ENCODE results near the gene ANLN.
"Not testable (repeated sequence)": the region's sequence is repeated elsewhere in the genome, so short reads cannot be mapped to it uniquely, and the experiment has no call there.

The ANLN gene

DNA sequence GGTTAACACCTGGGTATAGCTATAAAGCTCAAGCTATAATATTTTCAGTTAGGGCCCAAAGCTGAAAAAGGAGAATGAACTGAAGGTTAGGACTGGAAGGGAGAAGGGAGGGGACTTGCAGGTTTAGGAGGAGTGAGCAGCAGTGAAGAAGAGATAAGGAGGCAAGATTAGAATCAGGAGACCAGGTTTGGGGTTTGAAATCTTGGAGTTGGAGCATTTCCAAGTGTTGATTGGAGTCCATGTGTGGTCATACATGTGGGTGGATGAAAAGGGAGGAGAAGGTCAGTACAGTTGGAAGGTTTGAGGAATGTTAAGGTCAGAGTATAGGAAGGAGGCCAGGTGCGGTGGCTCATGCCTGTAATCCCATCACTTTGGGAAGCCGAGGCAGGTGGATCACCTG is 8.6 kb upstream of the ANLN start:
- no peak for DNase-seq (ENCODE audit: low spot score)

DNA sequence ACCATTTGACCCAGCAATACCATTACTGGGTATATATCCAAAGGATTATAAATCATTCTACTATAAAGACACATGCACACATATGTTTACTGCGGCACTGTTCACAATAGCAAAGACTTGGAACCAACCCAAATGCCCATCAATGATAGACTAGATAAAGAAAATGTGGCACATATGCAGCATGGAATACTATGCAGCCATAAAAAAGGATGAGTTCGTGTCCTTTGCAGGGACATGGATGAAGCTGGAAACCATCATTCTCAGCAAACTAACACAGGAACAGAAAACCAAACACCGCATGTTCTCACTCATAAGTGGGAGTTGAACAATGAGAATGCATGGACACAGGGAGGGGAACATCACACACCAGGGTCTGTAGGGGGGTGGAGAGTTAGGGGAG is 6.4 kb upstream of the ANLN start:
- not testable (repeated sequence) for DNase-seq (ENCODE audit: low spot score)

DNA sequence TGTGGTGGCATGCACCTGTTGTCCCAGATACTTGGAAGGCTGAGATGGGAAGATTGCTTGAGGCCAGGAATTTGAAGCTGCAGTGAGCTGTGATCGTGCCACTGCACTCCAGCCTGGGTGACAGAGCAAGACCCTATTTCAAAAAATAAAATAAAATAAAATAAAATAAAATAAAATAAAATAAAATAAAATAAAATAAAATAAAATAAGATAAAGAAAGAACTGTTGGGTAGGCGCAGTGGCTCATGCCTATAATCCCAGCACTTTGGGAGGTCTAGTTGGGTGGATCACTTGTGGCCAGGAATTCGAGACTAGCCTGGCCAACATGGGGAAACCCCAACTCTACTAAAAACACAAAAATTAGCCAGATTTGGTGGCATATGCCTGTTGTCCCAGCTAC is 4.0 kb upstream of the ANLN start:
- DNase-seq (ENCODE audit: low spot score) = not testable (repeated sequence)

DNA sequence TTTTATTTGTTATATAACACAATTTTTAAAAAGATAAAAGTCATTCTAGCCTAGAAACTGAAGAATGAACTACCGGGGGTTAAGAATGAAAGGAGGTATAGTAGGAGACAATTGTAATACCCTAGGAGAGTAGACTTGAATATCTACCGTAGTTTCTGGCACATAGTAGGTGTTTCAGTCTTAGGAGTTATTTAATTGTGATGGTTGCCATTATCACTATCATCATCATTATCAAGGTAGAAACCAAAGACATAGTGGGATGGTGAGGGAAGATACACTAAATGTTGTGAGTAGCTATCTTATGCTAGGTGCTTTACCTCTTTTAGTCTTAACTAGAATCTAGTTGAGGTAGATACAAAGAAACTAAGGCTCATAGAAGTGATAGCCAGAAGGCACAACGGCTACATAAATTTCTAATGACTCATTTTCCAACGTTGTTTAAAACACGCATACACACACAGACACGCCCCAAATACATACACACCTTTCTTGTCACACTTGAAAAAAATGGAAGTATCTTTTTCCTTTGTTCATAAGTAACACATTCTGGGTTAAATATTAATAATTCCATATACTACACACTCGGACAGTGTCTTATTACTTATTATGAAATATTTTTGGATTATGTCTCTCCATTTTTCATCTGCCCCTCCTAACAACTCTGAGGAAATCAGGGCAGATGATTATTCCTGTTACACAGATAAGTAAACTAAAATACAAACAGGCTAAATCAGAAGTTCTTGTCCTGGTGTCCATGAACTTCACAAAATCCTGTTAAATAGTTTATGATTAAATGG is 2.0 kb upstream of the ANLN start:
- DNase-seq (ENCODE audit: low spot score) = no peak

DNA sequence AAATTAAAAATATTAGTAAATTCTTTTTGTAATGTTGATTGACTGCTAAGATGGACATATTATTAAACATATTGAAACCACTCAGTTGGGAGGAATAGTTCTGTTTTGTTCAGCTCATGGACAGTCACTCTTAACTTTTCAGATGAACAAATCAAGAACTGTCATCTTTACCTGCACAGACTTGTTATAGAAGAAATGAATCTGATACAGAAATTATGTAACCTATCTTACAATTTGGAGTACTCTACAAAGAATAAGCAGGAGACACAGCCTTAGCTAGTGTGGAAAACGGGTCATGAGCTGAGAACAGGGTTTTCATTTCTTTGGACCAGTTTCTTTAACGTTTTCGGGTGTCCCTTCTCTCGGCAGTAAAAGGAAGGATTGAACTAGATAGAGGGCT is 1.2 kb upstream of the ANLN start:
- DNase-seq (ENCODE audit: low spot score) = no peak

DNA sequence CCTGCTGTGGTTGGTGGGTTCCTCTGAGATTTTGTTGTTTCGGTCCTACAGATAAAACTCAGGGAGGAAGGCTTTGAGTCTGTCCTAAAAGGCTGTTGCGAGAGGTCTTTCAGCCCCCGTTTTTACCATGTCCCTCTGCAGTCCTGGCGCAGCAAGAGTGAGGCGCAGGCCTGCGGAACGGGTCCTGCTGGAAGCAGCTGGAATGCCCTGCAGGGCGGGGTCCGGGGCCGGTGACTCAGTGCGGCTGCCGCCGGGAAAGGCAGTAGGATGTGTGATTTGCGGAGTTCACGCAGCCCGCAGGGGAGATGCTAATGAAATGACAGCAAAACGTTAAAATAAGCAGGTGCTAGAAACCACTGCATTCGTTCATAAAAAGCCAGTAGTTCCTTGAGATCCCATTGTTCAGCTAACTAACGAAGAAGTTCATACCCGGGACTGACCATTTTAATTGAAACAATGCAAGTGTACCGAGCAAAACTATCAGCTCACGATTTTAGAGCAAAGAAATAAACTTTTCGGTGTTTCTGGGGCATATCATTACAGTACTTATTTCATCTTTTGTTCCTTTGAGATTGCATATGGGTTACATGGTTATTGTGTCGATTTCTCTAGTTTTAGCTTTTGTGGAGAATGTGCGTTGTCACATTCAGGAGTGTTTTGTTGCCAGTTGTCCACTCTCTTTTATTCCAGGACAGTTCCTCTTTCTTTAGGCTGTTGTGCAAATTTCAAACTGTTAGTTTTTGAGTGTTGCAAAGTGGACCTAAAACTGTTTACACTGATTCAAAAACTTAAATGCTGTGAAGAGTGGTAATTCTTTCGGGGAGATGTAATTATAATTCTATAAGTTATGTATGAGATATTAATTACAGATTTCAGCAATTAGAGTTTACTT is 783 bp downstream of the ANLN start:
- DNase-seq (ENCODE audit: low spot score) = peak; percentile 91

DNA sequence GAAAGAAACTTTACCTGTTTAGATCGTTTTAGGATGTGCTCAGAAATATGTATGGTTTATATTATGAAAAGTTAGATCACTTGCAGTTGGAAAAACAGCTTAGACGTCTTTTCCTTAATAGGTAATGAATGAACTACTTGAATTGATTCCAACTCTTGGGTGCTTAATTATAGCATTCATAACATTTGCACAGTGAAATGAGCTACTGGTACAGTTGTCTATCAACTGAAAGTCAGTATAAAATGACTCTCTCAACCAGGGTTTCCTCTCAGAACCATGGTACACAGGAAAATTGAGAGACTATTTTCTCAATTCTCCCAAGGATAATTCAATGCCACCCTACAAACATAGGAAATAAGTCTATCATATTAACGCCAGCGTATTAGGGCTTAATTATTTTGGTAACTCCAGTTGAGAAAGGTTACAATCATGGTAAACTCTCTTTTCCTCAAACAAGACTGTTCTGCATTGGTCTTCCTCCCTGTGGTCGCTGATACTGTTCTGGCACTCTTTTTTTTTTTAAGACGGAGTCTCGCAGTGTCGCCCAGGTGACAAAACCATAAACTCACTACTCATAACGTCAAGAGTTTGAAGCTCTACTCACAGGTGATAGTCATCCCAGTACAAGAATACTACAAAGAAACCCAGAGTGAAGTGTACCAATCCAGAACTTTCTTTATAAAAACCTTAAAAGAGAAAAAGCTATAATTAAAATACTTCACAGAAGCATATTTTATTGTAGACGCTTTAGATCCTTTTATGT is 2.0 kb downstream of the ANLN start:
- no peak for DNase-seq (ENCODE audit: low spot score)

DNA sequence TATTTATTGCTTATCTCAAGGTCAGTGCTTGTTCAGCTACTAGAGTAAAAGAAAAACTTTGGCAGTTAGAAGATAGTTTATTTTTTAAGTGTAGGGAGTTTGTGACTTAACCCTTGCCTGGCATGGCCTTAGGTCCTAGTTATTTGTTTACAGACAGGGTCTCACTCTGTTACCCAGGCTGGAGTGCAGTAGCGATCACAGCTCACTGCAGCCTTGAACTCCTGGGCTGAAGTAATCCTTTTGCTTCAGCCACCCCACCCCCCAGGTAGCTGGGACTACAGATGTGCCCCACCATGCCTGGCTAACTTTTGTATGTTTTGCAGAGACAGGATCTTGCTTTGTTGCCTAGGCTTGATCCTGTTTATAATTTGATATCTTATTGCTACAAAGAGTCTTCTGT is 4.2 kb downstream of the ANLN start:
- DNase-seq (ENCODE audit: low spot score) = no peak

DNA sequence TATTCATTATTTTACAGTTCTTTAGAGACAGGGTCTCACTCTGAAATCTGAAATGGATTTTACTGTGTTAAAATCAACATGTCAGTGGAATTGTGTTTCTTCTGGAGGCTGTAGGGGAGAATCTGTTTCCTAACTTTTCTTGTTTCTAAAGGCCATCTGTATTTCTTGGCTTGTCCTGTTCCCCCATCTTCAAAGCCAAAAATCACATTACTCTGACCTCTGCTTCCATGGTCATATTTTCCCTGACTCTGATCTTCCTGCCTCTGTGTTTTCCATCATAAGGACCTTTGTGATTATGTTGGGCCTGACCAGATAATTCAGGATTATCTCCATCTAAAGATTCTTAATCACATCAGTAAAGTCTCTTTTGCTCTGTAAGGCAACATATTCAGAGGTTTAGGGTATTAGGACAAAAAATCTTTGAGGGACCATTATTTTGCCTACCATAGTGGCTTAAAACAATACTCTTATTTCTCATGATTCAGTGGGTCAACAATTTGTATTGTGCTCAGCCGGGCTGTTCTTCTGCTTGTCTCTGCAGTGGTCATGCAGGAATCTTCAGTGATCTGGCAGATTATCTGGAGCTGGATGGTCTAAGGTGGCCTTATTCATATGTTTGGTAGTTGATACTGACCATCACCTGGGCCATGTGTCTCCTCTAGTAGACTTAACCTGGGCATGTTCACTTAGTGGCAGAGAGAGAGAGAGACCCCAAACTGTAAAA is 5.7 kb downstream of the ANLN start:
- no peak for DNase-seq (ENCODE audit: low spot score)

DNA sequence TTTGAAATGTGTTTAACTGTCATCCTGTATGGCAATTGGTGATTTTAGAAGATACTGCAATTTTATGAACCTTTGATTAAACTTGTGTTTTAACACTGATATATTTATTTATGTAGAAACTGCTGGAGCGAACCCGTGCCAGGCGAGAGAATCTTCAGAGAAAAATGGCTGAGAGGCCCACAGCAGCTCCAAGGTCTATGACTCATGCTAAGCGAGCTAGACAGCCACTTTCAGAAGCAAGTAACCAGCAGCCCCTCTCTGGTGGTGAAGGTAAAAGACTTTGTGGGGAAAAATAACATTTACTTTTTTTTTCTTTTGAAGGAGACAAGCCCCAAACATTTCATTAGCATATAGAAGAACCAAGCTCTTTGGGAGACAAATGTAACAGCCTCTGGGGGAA is 6.5 kb downstream of the ANLN start:
- DNase-seq (ENCODE audit: low spot score) = no peak

DNA sequence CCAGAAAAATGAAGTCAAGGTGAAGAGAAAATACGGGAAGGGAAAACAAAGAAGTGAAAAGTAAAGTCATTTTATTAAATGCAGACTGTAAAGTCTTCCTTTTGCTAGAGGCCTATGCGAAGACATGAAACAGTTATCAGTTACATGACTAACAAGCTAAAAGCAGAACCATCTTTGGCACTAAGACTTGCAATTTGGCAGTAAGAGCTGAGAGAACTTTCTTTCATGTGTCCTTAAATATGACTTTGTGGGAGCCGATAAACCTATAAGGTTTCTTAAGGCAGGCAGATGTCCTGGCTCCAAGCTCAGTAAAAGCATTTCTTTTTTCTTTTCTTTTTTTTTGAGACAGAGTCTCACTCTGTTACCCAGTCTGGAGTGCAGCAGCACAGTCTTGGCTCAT is 10.4 kb downstream of the ANLN start:
- no peak for DNase-seq (ENCODE audit: low spot score)

DNA sequence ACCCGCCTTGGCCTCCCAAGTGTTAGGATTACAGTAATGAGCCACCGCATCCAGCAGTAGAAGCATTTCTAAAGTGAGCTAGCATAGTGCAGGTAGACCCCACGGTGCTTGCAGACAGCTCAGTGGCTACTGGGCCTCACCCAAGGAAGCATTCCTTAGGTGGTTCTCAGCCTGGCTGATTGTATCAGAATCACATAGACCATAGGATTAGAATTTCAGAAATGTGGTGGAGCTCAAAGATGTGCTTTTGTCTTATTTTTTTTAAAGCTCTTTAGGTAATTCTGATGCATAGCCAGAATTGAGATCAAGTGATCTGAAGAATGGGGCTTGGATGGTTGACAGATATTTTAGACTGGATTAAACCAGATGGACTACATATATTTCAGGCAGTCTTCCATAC is 10.9 kb downstream of the ANLN start:
- peak; percentile 21 for DNase-seq (ENCODE audit: low spot score)

DNA sequence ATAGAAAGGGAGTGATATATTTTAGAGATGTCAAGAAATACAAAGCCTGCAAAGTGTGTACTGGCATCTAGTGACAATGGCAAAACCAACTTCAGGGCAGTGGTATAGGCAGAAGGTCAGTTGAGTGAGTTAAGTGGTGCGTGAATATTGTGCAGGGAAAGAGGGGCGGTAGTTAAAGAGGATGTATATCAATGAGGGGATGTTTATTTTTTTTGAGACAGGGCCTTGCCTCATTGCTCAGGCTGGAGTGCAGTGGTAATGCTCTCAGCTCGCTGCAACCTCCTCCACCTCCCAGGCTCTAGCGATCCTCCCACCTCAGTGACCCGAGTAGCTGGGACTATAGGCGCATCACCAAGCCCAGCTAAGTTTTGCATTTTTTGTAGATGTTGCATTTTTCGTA is 13.8 kb downstream of the ANLN start:
- no peak for DNase-seq (ENCODE audit: low spot score)

DNA sequence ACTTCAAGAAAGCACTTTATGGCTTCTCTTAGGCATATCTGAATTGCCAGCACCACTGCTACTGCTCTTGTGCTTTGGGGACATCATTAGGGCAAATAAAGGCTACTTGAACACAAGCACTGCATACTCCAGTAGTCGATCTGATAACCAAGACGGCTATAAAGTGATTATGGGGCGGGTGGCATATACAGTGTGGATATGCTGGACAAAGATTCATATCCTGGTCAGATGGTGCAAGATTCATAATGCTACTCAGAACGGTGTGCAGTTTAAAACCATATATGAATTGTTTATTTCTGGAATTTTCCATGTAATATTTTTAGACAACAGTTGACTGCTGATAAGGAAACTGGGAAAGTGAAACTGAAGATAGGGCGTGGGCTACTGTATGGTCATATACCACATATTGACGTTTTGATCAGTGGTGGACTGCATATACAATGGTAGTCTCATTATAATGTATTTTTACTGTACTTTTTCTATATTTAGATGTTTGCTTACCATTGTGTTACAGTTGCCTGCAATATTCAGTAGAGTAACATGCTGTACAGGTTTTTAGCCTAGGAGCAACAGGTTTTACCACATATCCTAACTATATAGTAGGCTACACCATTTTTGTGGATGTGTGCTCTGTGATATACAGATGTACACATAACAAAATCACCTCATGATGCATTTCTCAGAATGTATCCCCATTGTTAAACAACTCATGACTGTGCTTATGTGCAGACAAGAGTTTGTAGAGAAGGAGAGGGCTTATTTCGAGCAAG is 15.2 kb downstream of the ANLN start:
- DNase-seq (ENCODE audit: low spot score) = no peak

DNA sequence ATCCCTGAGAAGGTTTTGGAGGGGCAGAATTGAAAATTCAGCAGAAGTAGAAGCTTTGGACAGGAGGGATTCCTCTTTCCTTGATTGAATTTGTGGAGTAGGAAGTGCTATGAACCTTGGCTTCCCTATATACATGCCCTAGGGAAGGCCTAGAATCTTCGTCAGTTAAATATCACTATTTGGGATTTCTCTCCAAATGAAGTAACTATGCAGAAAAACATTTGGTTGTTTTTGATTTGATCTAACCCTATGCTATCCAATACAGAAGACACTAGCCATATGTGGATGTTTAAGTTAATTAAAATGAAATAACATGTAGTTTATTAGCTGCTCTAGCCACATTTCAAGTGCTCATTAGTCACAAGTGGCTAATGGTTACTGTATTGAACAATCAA is 15.7 kb downstream of the ANLN start:
- no peak for DNase-seq (ENCODE audit: low spot score)

DNA sequence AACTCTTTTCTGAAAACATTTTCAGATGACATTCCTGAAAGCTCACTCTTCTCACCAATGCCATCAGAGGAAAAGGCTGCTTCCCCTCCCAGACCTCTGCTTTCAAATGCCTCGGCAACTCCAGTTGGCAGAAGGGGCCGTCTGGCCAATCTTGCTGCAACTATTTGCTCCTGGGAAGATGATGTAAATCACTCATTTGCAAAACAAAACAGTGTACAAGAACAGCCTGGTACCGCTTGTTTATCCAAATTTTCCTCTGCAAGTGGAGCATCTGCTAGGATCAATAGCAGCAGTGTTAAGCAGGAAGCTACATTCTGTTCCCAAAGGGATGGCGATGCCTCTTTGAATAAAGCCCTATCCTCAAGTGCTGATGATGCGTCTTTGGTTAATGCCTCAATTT is 16.5 kb downstream of the ANLN start:
- peak; percentile 3 for DNase-seq (ENCODE audit: low spot score)

DNA sequence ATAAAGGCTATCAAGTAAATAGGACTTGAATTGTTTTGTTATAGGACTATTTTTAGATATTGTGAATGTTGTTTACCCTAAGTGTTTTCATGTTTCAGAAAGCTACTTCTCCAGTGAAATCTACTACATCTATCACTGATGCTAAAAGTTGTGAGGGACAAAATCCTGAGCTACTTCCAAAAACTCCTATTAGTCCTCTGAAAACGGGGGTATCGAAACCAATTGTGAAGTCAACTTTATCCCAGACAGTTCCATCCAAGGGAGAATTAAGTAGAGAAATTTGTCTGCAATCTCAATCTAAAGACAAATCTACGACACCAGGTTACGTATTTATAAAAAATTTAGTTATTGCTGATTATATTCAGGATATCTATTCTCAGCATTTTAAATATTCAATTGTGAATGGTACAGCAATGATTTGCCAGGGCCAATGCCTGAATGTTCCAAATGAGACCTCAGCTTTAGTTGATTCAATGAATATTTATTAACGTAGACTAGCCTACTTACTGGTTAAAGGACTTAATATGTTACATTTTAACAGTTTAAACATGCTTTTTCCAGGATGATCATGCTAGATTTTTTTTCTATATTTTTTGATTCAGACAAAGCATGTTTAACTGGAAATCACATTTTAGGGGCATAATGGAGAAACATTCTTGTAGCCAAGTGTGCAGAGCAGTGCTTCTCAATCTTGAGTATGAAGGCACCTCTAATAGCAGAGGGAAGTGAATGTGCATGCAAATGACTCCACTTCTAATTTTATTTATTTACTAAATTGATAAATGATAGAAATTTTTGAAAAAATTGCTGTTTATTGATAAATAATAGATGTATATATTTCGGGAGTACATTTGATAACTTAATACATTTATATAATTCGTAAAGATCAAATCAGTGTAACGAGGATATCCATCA is 18.2 kb downstream of the ANLN start:
- no peak for DNase-seq (ENCODE audit: low spot score)

DNA sequence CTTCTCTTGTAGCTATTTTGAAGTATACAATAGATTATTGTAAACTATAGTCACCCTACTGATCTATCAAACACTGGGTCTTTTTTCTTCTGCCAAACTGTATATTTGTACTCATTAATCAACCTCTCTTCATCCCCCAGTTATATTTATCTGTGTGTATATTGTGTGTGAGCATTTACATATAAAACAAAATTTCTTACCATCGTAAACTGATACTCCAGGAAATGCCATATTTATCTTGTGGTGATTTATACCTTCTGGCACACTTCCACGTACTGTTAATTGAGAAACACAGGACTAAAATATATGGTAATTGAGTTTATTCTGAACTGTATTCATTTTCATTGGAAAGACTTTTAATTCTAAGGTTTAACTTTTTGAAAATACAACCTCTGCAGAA is 18.9 kb downstream of the ANLN start:
- no peak for DNase-seq (ENCODE audit: low spot score)

DNA sequence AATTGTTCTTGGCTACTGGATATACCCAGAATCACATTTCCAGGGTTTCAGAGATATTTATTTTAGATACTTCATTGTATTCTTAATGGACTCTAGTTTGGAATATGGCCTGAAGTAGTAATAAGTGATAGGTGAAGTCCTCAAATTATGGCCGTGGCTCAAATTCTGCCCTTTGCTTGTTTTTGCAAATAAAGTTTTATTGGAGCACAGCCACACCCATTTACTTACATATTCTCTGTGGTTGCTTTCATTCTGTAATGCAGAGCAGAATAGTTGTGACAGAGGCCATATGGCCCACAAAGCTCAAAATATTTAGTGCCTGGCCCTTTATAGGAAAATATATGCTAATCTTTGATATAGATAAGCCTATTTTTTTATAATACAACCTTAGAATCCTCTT is 19.5 kb downstream of the ANLN start:
- no peak for DNase-seq (ENCODE audit: low spot score)

DNA sequence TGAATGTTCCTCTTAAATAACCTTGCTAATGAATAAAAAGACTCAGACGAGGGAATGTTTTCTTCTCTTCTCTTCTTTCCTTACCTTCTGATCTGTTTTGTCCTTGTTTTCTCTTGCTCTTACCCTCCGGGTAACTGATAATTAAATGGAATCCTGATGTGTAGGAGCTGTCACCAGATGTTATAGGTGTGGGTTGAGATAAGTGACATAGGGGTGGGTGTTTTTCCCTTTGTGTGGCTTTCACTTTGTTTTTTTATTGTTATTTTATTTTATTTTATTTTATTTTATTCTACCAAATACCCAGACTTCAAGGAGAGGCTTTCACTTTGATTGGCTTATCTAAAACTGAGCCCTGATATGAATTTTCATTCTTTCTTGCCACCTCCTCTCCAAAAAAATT is 25.5 kb downstream of the ANLN start:
- DNase-seq (ENCODE audit: low spot score) = no peak
